GM19324 (cell line): ENCODE data around the gene VWA8.
A peak's percentile ranks its signal among the peaks of the same experiment; 100 is the strongest.
"Not testable (repeated sequence)": the region's sequence is repeated elsewhere in the genome, so short reads cannot be mapped to it uniquely, and the experiment has no call there.

Source experiments
- ATAC-seq: cut with Tn5 transposase; IDR thresholded peaks from one replicate; pipeline ENCODE4 v1.9.1; 2021; ENCODE audit warnings: mild to moderate bottlenecking, moderate library complexity; ENCODE audit not compliant: unreplicated experiment, low FRiP score

VWA8 gene

DNA sequence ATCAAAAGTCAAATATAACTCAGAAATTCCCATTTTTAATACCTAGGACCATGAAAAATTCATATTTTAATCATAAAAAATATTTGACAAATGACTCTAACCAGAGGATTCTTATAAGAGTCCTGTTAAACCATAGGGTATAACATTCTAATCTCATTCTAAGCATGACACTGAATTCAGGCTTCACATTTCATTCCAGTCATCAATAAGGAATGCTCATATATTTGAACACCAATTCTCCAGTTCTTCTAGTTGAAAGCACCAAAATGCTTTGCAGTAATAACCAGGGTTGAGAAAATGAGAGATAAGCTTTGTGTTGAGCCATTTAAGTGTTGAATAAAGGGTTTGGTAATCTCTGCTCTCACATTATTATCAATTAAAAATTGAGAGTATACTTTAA, 147.5 kb downstream of the VWA8 start:
- no peak for ATAC-seq

DNA sequence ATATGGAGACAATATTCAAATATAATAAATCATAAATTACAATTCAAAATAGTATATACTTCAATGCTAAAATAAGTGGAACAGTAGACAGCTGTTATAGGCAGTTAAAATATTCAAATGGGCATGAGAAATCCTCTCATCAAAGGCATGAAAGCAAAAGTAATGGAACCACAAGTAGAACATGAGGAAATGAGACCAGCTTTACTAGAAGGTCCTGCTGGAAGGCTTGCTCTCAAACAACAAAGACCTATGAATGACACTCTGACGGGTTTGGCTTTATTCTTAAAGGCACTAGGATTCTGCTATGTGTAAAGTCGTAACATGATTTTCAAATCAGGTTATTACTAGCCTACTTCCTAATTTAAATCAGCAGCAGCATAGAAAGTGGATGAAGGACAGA, 148.1 kb downstream of the VWA8 start:
- peak; percentile 53 for ATAC-seq

DNA sequence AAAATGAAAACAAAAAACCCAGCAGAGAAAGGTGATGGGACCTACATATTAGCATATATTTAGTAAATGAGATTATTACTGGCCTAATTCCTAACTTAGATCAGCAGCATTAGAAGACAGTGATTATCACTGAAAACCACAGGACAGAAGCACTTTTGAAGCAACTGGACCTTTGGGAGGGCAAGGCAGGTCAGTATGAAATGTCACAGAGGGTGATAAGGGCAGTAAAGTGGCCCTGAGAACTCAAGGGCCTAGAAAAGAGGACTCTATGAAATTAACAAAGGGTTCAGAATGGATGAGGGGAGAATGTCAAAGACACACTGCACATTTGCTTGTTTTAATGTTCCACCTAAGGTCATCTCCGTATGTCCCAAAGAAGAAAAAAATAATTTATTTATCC, 148.7 kb downstream of the VWA8 start:
- no peak for ATAC-seq

DNA sequence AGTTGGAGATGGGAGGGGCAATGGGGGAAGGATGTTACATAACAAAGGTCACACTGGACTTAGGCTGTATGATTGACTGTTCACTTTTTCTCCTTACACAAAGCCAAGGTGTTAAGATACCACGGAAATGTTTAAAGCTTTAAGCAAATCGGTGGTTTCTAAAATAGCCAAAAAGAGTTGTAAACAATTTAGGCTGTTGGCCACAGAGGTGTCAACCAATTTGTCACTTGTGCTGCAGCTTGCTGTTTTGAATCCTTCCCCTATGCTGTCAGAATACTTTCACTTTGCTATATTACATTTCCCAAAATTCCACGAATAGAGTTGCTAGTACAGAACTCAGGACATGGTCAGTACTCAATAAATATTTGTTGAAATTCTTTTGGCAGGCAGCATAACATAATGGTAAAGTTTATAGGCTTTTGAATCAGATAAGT, 149.3 kb downstream of the VWA8 start:
- ATAC-seq: peak; percentile 77

DNA sequence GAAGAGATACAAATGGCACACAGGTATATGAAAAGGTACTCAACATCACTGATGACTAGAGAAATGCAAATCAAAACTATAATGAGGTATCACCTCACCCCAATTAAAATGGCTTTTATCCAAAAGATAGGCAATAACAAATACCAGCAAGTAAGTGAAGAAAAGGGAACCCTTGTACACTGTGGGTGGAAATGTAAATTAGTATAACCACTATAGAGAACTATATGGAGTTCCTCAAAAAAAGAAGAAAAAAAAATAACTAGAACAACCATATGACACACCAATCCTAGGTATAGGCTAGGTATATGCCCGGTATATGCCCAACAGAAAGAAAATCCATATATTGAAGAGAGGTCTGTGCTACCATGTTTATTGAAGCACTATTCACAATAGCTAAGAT, 150.9 kb downstream of the VWA8 start:
- ATAC-seq: no peak

DNA sequence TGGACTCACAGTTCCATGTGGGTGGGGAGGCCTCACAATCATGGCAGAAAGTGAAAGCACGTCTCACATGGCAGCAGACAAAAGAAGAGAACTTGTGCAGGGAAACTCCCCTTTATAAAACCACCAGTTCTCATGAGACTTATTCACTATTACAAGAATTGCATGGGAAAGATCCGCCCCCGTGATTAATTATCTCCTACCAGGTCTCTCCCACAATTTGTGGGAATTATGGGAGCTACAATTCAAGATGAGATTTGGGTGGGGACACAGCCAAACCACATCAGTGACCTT, 157.5 kb downstream of the VWA8 start:
- ATAC-seq: not testable (repeated sequence)

DNA sequence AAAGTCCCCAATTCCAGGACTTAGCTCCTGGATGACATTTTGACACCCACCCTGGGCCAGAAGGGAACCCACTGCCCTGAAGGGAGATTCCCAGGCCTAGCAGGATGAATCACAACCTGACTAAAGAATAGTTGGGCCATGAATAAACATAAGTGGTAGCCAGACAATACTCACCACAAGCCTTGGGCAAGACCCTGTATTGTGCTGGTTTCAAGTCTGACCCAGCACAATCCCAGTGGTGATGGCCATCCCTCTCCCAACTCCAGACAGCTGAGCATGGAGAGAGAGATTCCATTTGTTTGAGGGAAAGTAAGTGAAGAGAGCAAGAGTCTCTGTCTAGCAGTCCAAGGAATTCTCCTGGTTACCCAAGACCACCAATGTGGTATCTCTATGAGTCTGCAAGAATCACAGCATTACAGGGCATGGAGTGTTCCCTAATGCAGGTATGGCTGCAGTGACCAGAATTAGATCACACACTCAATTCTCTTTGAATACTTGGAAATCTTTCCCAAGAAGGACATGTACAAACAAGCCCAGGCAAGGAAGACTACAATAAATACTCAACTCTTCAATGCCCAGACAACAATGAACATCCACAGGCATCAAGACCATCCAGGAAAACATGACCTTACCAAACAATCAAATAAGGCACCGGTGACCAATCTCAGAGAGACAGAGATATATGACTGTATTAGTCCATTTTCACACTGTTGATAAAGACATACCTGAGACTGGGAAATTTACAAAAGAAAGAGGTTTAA, 158.0 kb downstream of the VWA8 start:
- ATAC-seq: no peak

DNA sequence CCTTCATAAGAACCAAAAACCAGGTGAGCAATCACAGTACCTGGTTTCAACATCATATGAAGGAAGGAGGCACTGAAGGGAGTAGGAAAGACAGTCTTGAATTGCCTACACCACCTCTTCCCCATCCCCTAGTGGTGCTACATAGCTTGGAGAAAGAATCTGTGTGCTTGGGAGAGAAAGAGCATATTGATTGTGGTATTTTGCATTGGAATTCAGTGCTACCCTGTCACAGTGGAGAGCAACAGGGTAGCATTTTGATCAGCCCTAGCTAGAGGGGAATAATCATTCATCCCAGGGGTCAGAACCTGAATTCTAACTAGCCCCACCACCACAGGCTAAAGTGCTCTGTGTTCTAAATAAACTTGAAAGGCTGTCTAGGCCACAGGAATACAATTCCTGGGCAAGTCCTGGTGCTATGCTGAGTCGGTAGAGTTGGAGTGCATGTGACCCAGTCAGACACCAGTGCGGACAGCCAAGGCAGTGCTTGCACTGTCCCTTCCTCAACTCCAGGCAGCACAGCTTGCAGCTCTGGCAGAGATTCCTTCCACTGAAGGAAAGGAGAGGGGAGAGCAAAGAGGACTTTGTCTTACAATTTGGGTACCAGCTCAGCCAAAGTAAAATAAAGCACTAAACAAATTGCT, 158.7 kb downstream of the VWA8 start:
- no peak for ATAC-seq

DNA sequence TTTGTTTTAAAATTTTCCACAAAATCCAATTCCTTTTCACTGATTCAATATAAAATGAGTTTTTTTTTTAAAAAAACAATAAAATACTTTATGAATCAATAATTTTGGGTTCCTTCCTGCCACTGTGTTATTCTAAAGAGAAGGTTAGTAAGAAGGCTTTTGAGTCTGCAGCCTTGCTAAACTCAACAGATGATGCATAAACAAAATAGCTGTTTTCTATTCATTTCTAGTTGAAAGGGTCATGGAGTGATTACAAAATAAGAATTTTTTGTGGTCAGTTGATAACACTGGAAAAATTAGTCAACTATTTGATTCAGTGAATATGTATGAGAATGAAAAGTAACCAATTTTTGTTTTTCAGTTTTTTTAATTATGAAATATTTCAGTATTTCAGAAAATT, 169.9 kb downstream of the VWA8 start:
- no peak for ATAC-seq

DNA sequence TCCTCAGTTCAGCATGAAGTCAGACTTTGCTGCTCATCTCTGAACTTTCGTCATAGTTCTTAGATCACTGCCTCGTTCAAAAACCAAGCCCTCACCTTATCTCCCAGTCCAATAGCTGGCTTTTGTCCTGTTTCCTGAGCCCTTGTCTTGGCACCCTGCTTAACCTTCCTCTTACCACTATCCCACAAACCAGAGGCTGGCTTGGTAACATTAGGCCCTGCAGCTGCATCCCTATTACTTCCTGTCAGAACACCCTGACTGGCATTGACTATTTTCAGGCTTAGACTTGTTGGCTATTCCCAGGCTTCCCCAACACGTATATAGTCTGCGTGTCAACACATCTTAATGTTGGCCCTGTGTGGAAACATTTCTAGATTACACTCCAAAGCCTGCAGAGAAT, 172.4 kb downstream of the VWA8 start:
- ATAC-seq: no peak

DNA sequence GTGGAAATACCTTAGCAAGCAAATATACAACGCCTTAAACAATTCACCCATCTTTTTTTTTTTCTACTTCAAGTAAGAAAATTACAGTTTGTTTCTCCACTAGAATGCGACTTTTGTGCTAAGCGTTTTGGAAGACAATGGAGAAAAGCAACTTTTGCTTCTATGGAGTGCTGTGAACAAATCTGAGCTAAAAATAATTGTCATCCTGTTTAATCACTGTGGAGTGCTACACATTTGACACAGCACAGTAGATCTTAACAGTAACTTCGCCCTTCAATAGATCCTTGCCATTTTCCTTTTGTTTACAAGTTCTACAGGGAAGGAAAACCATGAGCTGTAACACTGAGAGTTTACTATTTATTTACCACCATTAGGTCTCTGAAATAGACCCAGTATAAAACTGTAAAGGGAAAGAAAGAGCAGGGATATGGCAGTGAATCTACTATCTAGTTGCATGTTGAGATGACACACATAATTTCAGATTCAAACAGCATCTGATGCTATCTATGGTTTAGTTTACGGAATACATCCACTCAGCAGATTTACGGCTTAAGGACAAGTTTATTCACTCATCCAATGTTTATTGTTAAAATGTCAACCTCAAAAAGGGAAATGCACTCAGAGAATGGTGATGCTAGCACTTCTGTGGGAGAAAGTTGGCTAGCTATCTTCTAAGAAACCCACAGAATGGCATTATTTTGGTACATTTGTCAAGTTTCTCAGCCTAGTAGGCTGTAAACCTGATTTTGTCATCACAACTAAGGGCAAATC, 175.3 kb downstream of the VWA8 start:
- ATAC-seq: no peak

DNA sequence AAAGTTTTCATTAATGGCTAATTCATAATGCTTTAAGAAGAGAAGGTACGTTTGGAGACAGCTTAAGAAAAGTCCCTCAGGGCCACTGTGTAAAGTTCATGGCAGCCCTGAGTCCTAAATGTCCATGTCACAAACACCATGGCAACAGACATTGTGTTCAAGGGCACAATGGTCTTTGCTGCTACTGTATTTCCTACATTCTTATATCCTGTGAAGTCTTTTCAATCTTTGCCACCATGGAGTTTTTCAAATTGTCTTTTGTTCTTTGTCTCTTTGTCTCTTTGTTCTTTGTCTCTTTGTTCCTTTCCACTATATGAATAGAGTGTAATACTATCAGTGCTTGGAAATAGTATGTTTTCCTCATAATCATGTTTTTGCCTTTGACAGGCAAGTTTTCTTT, 178.8 kb downstream of the VWA8 start:
- ATAC-seq: no peak

DNA sequence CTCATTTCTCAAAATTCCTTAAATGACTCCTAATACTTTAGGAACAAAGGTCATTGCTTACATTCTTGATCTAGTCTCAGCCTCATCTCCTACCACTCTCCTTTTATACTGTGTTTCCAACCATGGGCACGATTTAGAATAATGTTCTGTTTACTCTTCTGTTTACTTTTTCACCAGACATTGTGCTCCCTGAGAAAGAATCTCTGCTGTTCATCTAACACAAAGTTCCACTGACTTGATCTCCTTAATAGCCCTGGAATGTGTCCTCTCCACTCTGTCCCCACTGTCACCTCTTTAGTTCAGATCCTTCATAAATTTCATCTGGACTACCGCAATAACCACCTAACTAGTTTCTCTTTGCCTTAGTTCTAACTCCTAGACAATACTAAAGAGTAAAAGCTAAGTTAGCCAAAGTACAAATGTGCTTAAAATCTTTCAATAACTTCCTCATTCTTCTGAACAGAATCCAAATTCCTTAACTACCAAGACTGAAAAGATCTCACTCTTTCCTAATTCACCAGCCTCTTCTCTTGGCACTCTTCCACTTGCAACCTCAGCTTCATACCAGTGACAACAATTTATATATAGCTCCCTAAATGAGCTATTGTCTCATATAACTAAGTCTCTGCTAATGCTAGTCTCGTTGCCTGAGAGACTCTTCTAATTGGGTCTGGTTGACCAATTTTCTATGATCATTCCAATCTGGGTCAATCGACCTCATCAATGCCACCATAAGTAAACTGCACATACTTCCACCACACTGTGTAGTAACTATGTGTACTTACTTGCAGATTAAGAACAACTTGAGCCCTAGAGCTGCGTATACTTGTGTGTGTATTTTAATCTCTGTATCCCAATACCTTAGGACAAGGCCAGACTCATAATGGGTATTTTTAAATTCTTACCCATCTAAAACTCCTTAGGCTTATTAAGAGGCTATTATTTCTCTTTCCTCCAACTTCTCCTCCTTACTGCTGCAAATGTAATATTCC, 179.9 kb downstream of the VWA8 start:
- no peak for ATAC-seq

DNA sequence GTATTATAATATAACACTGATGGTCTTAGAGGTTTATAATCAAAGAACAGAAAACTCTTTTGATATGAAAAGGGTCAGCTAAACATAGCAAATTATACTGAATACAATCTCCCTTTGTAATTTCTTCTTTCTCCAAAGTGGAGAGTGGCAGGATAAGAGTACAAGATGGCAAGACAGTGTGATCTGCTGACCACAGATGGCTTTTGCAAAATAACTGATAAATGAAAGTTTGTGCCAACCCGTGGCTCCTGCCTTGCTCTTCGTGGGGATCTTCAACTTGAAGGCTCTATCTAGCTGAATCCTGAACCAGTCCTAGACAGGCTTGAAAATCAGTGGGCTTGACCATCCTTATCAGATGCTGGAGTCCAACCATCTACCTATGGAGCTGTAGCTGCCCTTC, 185.7 kb downstream of the VWA8 start:
- no peak for ATAC-seq

DNA sequence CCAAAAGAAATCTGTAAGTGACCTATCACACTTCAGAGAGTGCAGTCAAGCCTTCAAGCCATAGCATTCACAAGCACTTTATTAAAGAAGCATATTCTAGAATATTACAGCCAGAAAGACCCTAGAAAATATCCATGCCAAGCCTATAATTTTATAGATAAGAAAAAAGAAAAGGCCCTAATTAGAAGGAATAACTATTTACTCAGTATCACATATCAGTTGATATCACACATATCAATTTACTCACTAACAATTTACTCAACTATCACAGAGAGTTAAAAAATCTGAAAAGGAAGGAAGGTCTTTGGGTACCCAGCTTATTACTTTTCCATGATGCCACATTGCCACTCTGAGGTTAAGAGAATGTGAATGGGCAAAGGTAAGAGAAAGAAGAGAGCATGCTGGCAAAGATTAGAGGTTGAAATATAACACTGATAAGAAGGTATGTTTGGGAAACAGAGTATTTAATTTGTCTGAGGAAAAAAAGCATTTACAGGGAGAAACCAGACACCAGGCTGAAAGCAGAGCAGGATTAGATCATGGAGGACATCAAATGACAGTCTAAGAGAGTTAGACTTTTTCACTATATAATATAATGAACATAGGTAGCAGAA, 186.2 kb downstream of the VWA8 start:
- ATAC-seq: no peak

DNA sequence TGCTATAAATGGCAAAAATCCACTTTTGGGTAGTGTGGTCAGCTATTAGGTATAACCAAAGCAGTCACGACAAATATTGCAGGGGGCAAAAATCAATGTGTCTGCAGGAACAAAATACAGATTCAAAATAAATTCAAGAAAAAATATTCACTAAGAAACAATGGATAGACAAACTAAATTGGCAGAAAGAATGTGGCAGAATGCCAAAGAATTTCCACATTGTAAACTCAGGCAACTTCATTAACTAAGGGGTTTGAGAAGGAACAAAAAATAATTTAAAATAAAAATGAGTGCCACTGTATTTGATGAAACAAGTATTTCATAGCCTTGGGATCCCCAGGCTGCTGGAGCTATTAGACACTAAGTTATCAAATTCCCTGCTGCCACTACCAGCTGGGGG, 193.1 kb downstream of the VWA8 start:
- no peak for ATAC-seq

DNA sequence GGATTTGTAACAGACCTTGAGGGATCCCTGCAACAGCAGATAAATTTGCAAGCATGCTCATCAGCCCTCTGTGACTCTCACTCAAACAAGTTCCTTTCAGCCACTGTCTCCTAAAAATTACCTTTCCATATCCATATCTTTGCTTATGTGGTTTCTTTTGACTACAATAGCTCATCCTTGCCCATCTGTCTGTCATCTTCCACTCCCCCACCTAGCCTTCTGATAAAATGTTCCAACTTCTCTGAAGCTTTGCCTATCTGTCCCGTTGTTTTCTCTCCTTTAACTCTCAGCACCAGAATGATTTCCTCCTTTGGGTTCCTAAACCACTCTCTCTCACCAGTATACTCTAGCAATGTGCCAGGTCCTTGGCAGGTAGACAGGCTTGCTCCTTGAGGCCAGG, 194.5 kb downstream of the VWA8 start:
- no peak for ATAC-seq

DNA sequence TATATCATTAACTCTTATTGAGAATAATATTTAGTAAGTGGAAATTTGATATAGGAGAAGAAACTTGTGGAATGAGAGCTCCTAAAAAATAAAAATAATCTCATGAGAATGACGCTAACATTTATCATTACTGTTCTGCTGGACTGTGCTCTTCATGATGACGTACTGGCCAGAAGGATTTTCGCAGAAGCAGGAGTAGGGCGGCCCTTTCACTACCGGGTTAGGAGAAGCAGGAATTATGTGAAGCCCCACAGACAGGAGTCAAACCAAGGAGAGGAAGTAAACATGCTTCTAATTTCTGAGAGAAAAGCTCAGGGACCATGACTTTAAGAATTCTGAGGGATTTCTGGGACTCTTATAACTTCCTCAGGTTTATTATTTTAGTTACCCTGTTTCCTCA, 195.1 kb downstream of the VWA8 start:
- ATAC-seq: no peak

DNA sequence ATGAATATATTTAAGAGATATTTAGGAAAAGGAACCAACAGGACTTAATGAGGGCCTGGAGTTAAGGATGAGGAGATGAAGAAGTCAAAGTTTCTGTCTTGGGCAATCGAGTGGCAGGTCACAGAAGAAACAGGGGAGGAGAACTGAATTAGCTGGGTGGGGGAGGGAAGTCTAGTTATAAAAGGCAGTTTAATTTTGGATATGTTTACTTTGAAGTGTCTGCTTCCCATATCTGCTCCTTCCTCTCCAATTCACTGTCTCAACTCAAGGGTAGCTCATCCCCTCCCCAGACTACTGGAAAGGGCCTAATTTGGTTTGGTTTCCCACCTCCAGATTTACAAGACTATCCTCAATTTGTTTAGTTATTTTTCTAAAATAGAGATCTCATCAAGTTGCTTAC, 195.9 kb downstream of the VWA8 start:
- ATAC-seq: no peak

DNA sequence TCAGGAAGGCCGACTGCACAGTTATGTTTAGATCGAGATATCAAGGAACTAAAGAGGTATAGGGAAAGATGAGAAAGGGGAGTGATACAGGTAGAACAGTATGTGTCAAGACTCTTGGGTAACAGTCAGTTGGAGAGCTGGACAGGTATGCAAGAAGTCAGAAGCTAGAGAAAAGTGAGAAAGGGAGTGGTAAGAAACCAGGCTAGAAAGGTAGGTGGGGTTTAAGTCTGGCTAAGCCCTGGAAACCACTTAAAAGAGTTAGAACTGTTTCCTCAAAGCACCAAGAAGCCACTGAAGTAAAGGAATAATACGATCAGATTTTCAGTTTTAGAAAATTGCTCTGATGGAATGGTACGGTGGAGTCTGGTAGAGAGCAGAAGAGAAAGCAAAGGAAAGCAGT, 196.4 kb downstream of the VWA8 start:
- no peak for ATAC-seq
